ENCODE measurements around the gene FGD5. TPM values are rescaled to one million over a fixed set of nuclear protein-coding genes. Genes with fewer than 3 reads are reported as not detected.

Gene FGD5
- total RNA-seq, 1 donor from 2014 or later: 0.22 TPM

DNA sequence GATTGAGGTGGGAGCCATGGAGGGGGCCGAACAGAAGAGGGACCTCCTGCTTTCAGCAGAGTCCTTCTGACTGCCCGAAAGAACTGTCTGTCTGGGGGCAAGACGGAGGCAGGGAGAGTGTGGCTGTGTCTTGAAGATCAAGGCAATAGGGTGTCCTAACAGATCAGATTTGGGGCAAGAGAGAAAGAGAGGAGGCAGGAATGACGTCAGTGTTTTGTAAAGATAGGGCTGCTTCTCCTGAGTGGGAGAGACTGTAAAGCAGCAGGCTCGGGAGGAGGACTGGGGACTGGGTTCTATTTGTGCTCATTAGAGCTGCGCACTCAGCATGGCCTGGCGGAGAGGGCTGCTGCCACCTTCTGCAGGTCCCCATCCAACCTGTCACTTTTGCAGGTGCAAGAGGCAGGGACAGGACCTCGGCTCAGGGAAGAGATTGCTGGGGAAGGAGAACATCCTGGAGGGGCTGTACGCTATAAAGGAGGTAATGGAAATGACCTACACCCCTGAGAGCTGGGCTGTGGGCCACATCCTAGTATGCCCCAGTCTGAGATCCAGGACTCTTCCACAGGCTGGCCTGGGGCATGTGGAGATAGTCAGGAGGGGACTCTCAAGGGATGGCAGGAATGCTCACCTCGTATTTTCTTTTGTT, 29.0 kb upstream of the FGD5 start:
- H3K9me3 Mint-ChIP-seq (ENCODE audit: low read depth): peaks cover 2% of the 10 kb centered on the region
- H3K36me3 Mint-ChIP-seq (ENCODE audit: low read depth): no peaks in the 10 kb centered on the region
- no peak overlapping the region for H3K4me3 Mint-ChIP-seq (ENCODE audit: unreplicated experiment)
- peaks cover 4% of the 10 kb centered on the region for H3K4me1 Mint-ChIP-seq (ENCODE audit: low read depth)
- H3K27me3 Mint-ChIP-seq (ENCODE audit: low read depth): peaks cover 50% of the 10 kb centered on the region
- no peak for TF ChIP-seq CTCF (IDR thresholded peaks at IDR 0.05)
- H3K27ac Mint-ChIP-seq (ENCODE audit: unreplicated experiment): no peak overlapping the region
- DNase-seq (ENCODE audit: low spot score): peak; percentile 41

DNA sequence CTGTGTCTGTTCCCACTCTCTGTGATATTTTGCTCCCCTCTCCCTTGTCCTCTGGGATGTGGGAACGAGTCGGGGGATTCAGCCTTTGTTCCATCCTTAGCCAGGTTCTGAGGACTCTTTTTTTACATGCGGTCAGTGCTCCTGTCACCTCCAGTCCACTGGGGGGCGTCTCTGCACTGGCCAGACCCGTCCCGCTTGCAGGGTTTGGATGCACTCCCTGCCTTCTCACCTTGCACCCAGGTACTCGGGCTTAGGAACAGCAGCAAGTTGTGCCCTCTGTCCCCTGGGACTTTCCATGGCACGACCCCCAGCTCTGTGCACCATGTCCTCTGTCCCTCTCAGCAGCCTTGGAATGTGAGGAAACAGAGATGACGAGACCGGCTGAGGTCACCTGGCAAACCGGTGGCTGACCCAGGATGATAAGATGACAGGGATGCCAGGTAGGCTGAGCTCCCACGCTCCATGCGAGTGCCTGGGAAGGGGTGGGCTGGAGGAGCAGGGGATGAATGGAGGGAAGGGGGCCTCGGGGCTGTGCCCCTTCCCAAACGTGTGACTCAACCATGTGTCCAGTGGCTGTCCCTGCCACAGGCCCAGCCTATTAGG, 27.3 kb upstream of the FGD5 start:
- Mint-ChIP-seq H3K9me3 (ENCODE audit: low read depth) (peaks cover 2% of the 10 kb centered on the region), H3K27me3 (ENCODE audit: low read depth) (peaks cover 46% of the 10 kb centered on the region), H3K36me3 (ENCODE audit: low read depth) (no peaks in the 10 kb centered on the region), H3K27ac (ENCODE audit: unreplicated experiment) (no peak overlapping the region), H3K4me1 (ENCODE audit: low read depth) (peaks cover 4% of the 10 kb centered on the region), H3K4me3 (ENCODE audit: unreplicated experiment) (no peak overlapping the region)
- DNase-seq (ENCODE audit: low spot score): peak; percentile 66
- TF ChIP-seq CTCF (IDR thresholded peaks at IDR 0.05): peak; percentile 73

DNA sequence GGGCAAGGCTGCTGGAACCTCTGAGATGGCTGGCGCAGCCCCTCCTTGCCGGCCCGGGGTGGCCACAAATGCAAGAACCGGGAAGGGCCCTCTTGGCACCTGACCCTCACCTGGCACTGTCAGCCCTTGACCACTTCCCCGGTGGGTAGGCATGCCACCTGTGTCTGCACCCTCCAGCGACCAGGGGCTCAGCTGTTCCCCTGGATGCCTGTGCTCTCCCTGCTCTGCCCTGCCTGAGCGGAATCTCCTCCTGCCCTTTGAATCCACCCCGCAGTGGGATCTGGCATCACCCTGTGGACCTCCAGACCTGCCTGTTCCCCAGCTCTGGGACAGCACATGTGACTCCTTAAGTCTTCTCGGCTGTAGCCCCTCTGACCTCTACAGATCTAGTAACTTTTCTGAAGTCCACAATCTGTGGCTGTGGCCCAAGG, 26.1 kb upstream of the FGD5 start:
- H3K9me3 Mint-ChIP-seq (ENCODE audit: low read depth): no peaks in the 10 kb centered on the region
- H3K4me1 Mint-ChIP-seq (ENCODE audit: low read depth): peaks cover 4% of the 10 kb centered on the region
- H3K4me3 Mint-ChIP-seq (ENCODE audit: unreplicated experiment): no peak overlapping the region
- TF ChIP-seq CTCF (IDR thresholded peaks at IDR 0.05): no peak
- peak; percentile 85 for DNase-seq (ENCODE audit: low spot score)
- no peaks in the 10 kb centered on the region for H3K36me3 Mint-ChIP-seq (ENCODE audit: low read depth)
- H3K27me3 Mint-ChIP-seq (ENCODE audit: low read depth): peaks cover 39% of the 10 kb centered on the region
- no peak overlapping the region for H3K27ac Mint-ChIP-seq (ENCODE audit: unreplicated experiment)

GRCh38 chr3:14793126-14793857, 25.5 kb upstream of the FGD5 start:
- Mint-ChIP-seq H3K4me3 (ENCODE audit: unreplicated experiment) (no peak overlapping the region), H3K36me3 (ENCODE audit: low read depth) (no peaks in the 10 kb centered on the region), H3K27ac (ENCODE audit: unreplicated experiment) (no peak overlapping the region), H3K27me3 (ENCODE audit: low read depth) (peaks cover 37% of the 10 kb centered on the region), H3K4me1 (ENCODE audit: low read depth) (peaks cover 4% of the 10 kb centered on the region), H3K9me3 (ENCODE audit: low read depth) (no peaks in the 10 kb centered on the region)
- TF ChIP-seq CTCF (IDR thresholded peaks at IDR 0.05): no peak
- peak; percentile 13 for DNase-seq (ENCODE audit: low spot score)

DNA sequence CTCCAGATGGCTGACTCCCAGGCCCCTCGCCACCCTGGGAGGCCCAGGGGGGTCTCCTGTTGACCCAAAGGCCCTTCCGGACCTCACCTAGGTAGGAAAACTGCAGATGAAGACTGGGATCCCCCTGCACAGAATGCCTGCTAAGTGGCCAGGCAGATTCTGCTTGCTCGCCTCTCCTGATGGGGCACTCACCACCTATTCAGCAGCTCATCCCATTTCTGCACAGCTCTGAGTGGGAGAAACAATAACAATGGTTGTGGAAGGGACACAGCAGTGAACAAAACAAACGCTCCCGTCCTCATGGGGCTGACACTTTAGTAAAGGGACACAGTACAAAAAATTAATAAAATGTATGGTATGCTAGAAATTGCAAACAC, 24.9 kb upstream of the FGD5 start:
- Mint-ChIP-seq H3K4me1 (ENCODE audit: low read depth) (peaks cover 4% of the 10 kb centered on the region), H3K27me3 (ENCODE audit: low read depth) (peaks cover 38% of the 10 kb centered on the region), H3K4me3 (ENCODE audit: unreplicated experiment) (no peak overlapping the region), H3K36me3 (ENCODE audit: low read depth) (no peaks in the 10 kb centered on the region), H3K27ac (ENCODE audit: unreplicated experiment) (no peak overlapping the region), H3K9me3 (ENCODE audit: low read depth) (no peaks in the 10 kb centered on the region)
- no peak for TF ChIP-seq CTCF (IDR thresholded peaks at IDR 0.05)
- DNase-seq (ENCODE audit: low spot score): peak; percentile 40
